Activated CD4-positive, alpha-beta T cell treated with anti-CD3 and anti-CD28 coated beads for 4 hours (primary cell): Measurements from ENCODE around the gene TTLL9.

Experiments
- DNase-seq, 2 donors: peaks; one replicate each; pipeline ENCODE4 v3.0.0-alpha.2; 2020

TTLL9 gene

DNA sequence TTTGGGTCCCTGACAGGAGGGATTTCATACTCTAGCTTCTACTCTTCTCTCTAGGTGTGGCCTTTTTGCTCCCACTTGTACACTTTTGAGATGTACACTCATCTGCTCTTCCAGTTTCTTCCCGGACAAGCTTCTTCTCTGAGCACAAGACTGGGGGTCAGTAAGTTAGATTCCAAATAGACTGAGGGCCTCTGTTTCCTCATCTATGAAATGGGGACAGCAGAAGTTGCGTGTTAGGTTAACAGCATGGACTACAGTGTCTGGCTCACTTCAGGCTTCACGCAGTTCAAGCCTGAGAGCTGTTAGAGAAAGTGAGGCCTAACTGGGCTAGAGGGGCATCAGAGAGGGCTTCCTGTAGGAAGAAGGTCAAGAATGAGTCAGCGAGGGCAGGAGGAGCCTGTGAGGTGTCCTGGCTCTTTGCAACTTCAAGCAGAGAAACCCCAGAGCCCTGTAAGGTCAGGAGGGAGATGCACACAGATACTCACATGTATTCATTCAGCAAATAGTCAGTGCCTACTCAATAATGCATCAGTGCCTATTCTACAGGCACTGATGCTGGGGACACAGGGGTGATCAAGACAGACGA is 118.1 kb downstream of the TTLL9 start:
- no peak for DNase-seq

- DNase-seq, result no peak
Measured at GRCh38 chr20:31989030-31989645, 118.7 kb downstream of the TTLL9 start.

DNA sequence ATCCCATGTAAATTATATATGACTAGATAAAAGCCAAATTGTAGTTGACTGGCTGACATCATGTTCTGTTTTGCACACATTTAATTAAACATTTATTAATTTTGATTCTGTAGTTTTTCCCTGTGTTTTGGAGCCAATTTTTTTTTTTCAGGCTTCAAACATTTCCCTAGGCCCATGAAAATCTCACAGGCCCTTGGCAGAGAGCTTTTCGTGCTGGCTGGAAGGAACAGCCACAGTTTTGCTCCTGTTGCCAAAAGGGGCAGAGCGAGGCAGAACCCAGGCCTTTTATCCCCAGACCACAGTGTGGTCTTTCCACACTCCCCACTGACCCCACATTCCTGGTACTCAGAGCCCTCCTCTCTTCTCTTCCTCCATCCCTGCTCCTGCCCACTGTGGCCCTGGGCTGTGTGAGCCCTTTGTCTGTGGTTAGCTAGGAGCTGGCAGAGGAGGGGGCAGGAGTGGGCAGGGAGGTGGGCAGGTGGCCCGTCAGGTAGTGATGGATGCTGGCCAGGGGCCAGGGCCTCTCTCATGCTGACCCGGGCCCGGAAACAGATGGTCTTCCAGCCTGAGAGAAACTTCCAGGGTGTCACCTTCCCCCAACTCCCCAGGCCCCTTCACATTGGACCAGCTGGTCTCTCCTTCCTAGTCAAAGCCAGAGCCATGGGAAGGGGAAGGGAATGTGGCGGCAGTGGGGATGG is 120.4 kb downstream of the TTLL9 start:
- no peak for DNase-seq

DNA sequence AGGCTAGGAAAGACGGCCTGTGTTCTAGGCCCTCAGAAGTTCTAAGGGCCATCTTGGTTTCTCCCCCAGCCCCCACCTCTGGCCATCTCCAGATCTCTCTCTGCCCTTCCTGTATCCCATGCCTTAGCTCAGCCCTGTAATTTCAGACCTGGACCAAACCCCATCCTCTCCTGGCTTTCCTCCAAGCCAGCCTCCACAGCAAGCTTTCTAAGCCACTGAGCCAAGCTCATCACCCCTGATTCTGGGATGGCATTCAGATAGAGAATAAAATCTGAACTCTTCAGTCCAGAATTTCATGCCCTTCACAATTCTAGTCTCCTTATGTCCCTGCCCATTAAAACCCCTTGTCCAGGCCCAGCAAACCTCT is 120.9 kb downstream of the TTLL9 start:
- no peak for DNase-seq

DNA sequence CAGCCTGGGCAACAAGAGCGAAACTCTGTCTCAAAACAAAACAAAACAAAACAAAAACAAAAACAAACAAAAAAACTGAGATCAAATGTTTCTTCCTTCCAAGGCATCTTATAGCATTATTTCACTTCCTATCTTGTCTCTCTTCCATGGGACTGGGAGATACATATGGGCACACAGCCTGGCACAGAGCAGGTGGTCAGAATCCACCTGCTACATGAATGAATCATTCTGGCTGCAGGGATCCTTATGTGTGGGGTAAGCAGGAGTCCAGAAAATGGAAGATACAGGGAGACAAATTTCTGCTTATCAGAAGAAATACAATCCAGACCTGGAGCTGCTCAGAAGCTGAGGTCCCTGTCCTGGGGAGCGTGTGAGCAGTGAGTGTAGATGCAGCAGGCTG is 121.7 kb downstream of the TTLL9 start:
- DNase-seq, result no peak
